GM13977 (cell line): Measurements from ENCODE around the gene DNAJC5.

Experiments used
- DNase-seq: peaks from one replicate; pipeline ENCODE4 v3.0.0; 2012; ENCODE audit warnings: low spot score
- CTCF ChIP-seq: IDR thresholded peaks from 2 replicates; pipeline ENCODE4 v1.5.1; 2012; ENCODE audit warnings: mild to moderate bottlenecking, control low read depth; ENCODE audit not compliant: insufficient read depth; ENCODE audit errors: extremely low read depth, missing control alignments
- in situ Hi-C: fragments of 300-500 bp; cut with MboI; formaldehyde crosslinking; loops from one replicate; pipeline ENCODE4 v1.12.0; 2022; ENCODE audit warnings: low sequenced_read_pairs, low pct_unique_long_range_greater_than_20kb, mixed read lengths, inconsistent platforms; ENCODE audit not compliant: unreplicated experiment

Gene DNAJC5

GRCh38 chr20:63881451-63882226 is 13.3 kb upstream of the DNAJC5 start:
- no peak for TF ChIP-seq CTCF
- DNase-seq = no peak
- in situ Hi-C loops = no loop called here

- in situ Hi-C loops = no loop called here
- no peak for DNase-seq
- no peak for TF ChIP-seq CTCF
Measured at GRCh38 chr20:63882257-63883200, 12.4 kb upstream of the DNAJC5 start.

GRCh38 chr20:63883201-63883593 is 11.7 kb upstream of the DNAJC5 start:
- no peak for DNase-seq
- TF ChIP-seq CTCF = no peak
- in situ Hi-C loops = no loop called here

- in situ Hi-C loops = no loop called here
- TF ChIP-seq CTCF = no peak
- DNase-seq = peak; percentile 78
Measured at GRCh38 chr20:63884506-63885263, 10.2 kb upstream of the DNAJC5 start.

GRCh38 chr20:63885264-63886053 is 9.5 kb upstream of the DNAJC5 start:
- no peak for TF ChIP-seq CTCF
- DNase-seq = peak; percentile 71
- in situ Hi-C loops = no loop called here
